ENCODE data around the gene ESRRG.

The ESRRG gene

DNA sequence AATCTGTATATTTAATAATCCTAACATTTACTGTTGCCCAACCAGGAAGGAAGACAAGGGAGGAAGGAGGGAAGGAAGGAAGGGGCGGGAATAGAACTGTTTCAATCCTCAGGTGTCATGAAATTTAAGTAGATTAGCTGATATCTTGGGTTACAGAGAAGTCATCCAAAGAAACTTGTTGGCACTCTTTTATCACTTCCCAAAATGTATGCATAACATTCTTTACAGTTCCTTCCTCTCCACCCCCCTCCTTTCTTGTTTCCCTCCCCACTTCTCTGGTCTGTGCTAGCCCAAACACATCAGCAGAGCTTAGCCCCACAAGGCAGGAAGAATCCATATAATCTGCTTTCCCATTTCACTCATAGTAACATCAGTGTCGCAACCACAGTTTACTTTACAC, 110.9 kb downstream of the ESRRG start:
- H3K79me2 ChIP-seq (ENCODE audit: insufficient read depth, low read length) = no peaks in the 10 kb centered on the region
- H4K20me1 ChIP-seq (ENCODE audit: insufficient read depth, low read length, poor library complexity, severe bottlenecking) = no peaks in the 10 kb centered on the region
- no peaks in the 10 kb centered on the region for H3K27me3 ChIP-seq (ENCODE audit: insufficient read depth, low read length, poor library complexity, severe bottlenecking)
- no peak for TF ChIP-seq EZH2phosphoT487 (IDR thresholded peaks at IDR 0.05; ENCODE audit: borderline replicate concordance)
- TF ChIP-seq, protein P1, sequence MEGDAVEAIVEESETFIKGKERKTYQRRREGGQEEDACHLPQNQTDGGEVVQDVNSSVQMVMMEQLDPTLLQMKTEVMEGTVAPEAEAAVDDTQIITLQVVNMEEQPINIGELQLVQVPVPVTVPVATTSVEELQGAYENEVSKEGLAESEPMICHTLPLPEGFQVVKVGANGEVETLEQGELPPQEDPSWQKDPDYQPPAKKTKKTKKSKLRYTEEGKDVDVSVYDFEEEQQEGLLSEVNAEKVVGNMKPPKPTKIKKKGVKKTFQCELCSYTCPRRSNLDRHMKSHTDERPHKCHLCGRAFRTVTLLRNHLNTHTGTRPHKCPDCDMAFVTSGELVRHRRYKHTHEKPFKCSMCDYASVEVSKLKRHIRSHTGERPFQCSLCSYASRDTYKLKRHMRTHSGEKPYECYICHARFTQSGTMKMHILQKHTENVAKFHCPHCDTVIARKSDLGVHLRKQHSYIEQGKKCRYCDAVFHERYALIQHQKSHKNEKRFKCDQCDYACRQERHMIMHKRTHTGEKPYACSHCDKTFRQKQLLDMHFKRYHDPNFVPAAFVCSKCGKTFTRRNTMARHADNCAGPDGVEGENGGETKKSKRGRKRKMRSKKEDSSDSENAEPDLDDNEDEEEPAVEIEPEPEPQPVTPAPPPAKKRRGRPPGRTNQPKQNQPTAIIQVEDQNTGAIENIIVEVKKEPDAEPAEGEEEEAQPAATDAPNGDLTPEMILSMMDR (conservative IDR thresholded peaks at IDR 0.05; ENCODE audit: low read length) = no peak
- H2AFZ ChIP-seq (ENCODE audit: low read length) = no peak overlapping the region
- no peaks in the 10 kb centered on the region for H3K4me1 ChIP-seq (ENCODE audit: insufficient read depth, low read length, poor library complexity, severe bottlenecking)
- no peaks in the 10 kb centered on the region for H3K36me3 ChIP-seq (ENCODE audit: insufficient read depth, low read length)
- H3K4me3 ChIP-seq (ENCODE audit: low read length, poor library complexity, severe bottlenecking) = no peak overlapping the region
- no peaks in the 10 kb centered on the region for H3F3A ChIP-seq (ENCODE audit: low read depth)
- H3K9ac ChIP-seq (ENCODE audit: low read depth, low read length, poor library complexity, severe bottlenecking) = no peak overlapping the region
- H3K9me2 ChIP-seq (replicated peaks; ENCODE audit: low read depth, low read length) = 0 out of 2 replicates have a peak, but pooled peaks cover 4% of the 10 kb centered on the region
- H3K9me3 ChIP-seq (ENCODE audit: insufficient read depth, low read depth, low read length) = no peaks in the 10 kb centered on the region
- H3K4me2 ChIP-seq (ENCODE audit: low read depth, low read length, poor library complexity, severe bottlenecking) = no peak overlapping the region

DNA sequence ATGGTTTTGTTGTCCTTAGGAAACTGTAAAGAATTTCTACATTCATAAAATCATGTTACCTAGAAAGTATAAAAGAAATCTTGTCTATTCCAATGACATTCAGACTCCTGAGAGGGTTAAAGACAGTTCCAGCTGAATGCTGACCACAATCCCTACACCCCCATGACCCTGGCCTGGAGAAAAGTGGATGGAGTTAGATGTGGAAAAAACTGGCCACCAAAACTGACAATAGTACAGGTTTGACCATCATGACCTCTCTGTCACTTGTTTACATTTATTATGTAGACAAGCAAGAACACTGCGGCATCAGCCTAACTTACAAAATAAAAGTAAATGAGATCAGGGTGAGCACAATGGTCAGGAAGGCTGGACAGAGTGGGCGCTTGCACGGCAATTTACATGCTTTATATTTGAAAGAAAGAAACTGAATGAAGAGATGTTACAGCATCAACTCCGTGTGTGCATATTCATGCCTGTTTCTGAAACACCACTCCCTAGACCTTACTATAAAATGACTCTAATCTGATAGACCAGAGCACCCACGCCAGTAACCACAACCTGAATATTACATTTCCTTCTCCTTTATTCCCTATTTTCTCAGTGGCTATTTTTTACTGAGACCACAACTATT, 116.0 kb downstream of the ESRRG start:
- Histone ChIP-seq H3K4me2 (ENCODE audit: low read depth, low read length, poor library complexity, severe bottlenecking) (no peak overlapping the region), H3F3A (ENCODE audit: low read depth) (no peaks in the 10 kb centered on the region), H3K9me2 (replicated peaks; ENCODE audit: low read depth, low read length) (no peaks in the 10 kb centered on the region), H3K27me3 (ENCODE audit: insufficient read depth, low read length, poor library complexity, severe bottlenecking) (no peaks in the 10 kb centered on the region), H3K9me3 (ENCODE audit: insufficient read depth, low read depth, low read length) (no peaks in the 10 kb centered on the region), H3K4me1 (ENCODE audit: insufficient read depth, low read length, poor library complexity, severe bottlenecking) (no peaks in the 10 kb centered on the region), H3K79me2 (ENCODE audit: insufficient read depth, low read length) (no peaks in the 10 kb centered on the region), H2AFZ (ENCODE audit: low read length) (no peak overlapping the region), H3K36me3 (ENCODE audit: insufficient read depth, low read length) (no peaks in the 10 kb centered on the region), H3K4me3 (ENCODE audit: low read length, poor library complexity, severe bottlenecking) (no peak overlapping the region), H4K20me1 (ENCODE audit: insufficient read depth, low read length, poor library complexity, severe bottlenecking) (no peaks in the 10 kb centered on the region), H3K9ac (ENCODE audit: low read depth, low read length, poor library complexity, severe bottlenecking) (no peak overlapping the region)
- TF ChIP-seq, protein P1 (conservative IDR thresholded peaks at IDR 0.05; ENCODE audit: low read length) = no peak
- no peak for TF ChIP-seq EZH2phosphoT487 (IDR thresholded peaks at IDR 0.05; ENCODE audit: borderline replicate concordance)

- Histone ChIP-seq H3K79me2 (ENCODE audit: insufficient read depth, low read length) (no peaks in the 10 kb centered on the region), H3K27me3 (ENCODE audit: insufficient read depth, low read length, poor library complexity, severe bottlenecking) (no peaks in the 10 kb centered on the region), H4K20me1 (ENCODE audit: insufficient read depth, low read length, poor library complexity, severe bottlenecking) (no peaks in the 10 kb centered on the region), H3K9me2 (replicated peaks; ENCODE audit: low read depth, low read length) (no peaks in the 10 kb centered on the region), H3F3A (ENCODE audit: low read depth) (no peaks in the 10 kb centered on the region), H3K9ac (ENCODE audit: low read depth, low read length, poor library complexity, severe bottlenecking) (no peak overlapping the region), H3K4me3 (ENCODE audit: low read length, poor library complexity, severe bottlenecking) (no peak overlapping the region), H2AFZ (ENCODE audit: low read length) (no peak overlapping the region), H3K4me2 (ENCODE audit: low read depth, low read length, poor library complexity, severe bottlenecking) (no peak overlapping the region), H3K4me1 (ENCODE audit: insufficient read depth, low read length, poor library complexity, severe bottlenecking) (no peaks in the 10 kb centered on the region), H3K9me3 (ENCODE audit: insufficient read depth, low read depth, low read length) (no peaks in the 10 kb centered on the region), H3K36me3 (ENCODE audit: insufficient read depth, low read length) (no peaks in the 10 kb centered on the region)
- TF ChIP-seq EZH2phosphoT487 (IDR thresholded peaks at IDR 0.05; ENCODE audit: borderline replicate concordance) = no peak
- TF ChIP-seq, protein P1 (conservative IDR thresholded peaks at IDR 0.05; ENCODE audit: low read length) = no peak
Observed at GRCh38 chr1:216606047-216606637, 117.1 kb downstream of the ESRRG start.

Data from Loucy (cell line).